Panc1 (cell line): ENCODE measurements around the gene KAZALD1. TPM values are rescaled to one million over a fixed set of nuclear protein-coding genes. Genes with fewer than 3 reads are reported as not detected.

Source experiments
- ATAC-seq: fragments of 200-7000 bp; cut with Tn5 transposase; 2 replicates; pipeline ENCODE4 v1.9.1; 2020; ENCODE audit warnings: mild to moderate bottlenecking, moderate library complexity
- BruUV-seq: library from RNA; stranded (reverse); fragments of 400-500 nt; replicated peaks from 2 replicates; lab custom pipeline; 2021; lab: Mats Ljungman, UMichigan
- CTCF ChIA-PET: fragments of 300-600 bp; sonication (Branson Sonifier 250); formaldehyde crosslinking; loops from one replicate; lab custom pipeline; 2022; ENCODE audit warnings: antibody characterized with exemption; lab: Charles Lee
- POLR2A ChIA-PET: fragments of 300-600 bp; sonication (Branson Sonifier 250); formaldehyde crosslinking; loops from one replicate; lab custom pipeline; 2022; ENCODE audit warnings: antibody characterized with exemption; lab: Charles Lee
- DNase-seq: peaks from one replicate; pipeline ENCODE4 v3.0.0-alpha.2; 2010; ENCODE audit warnings: low read depth, low spot score
- H3K27ac ChIP-seq: 2 replicates; pipeline ENCODE4 v1.5.1; 2011; ENCODE audit warnings: mild to moderate bottlenecking, low read length, inconsistent platforms
- H3K27me3 ChIP-seq: fragments of 200-500 bp; sonication (Bioruptor generic); 2 replicates; pipeline ENCODE4 v1.6.0; 2014; ENCODE audit warnings: low read length, inconsistent platforms; ENCODE audit not compliant: control insufficient read depth, insufficient read depth
- H3K36me3 ChIP-seq: fragments of 200-500 bp; sonication (Bioruptor generic); 2 replicates; pipeline ENCODE4 v1.5.1; 2014; ENCODE audit warnings: inconsistent platforms, mild to moderate bottlenecking, low read length, moderate library complexity; ENCODE audit not compliant: control insufficient read depth, insufficient read depth
- H3K4me1 ChIP-seq: 2 replicates; pipeline ENCODE4 v1.5.1; 2011; ENCODE audit warnings: inconsistent platforms, mild to moderate bottlenecking, low read length, moderate library complexity; ENCODE audit not compliant: control insufficient read depth, insufficient read depth
- H3K4me3 ChIP-seq, 2 experiments: 2 replicates each; pipeline ENCODE4 v1.5.1; 2011 to 2012; ENCODE audit warnings: low read depth in 2 of 2, low read length in 2 of 2, mild to moderate bottlenecking in 2 of 2, inconsistent platforms in 1 of 2, moderate library complexity in 1 of 2
- H3K9me3 ChIP-seq: fragments of 200-500 bp; sonication (Bioruptor generic); 2 replicates; pipeline ENCODE4 v1.5.1; 2014; ENCODE audit warnings: low read depth, mild to moderate bottlenecking, inconsistent platforms, low read length, moderate library complexity; ENCODE audit not compliant: control insufficient read depth, insufficient read depth
- CTCF ChIP-seq: fragments of 450-650 bp; IDR thresholded peaks from 2 replicates; pipeline ENCODE4 v1.5.1; 2017; ENCODE audit warnings: mild to moderate bottlenecking
- POLR2AphosphoS5 ChIP-seq: IDR thresholded peaks from 2 replicates; pipeline ENCODE4 v1.6.1; 2012; ENCODE audit warnings: mild to moderate bottlenecking, low read depth, low read length, moderate library complexity
- REST ChIP-seq, 2 experiments: IDR thresholded peaks; 2 replicates each; pipeline ENCODE4 v1.6.1; 2011 to 2012; ENCODE audit warnings: low read depth in 2 of 2, control low read depth in 1 of 2, low read length in 1 of 2, mild to moderate bottlenecking in 1 of 2, moderate library complexity in 1 of 2; ENCODE audit not compliant: insufficient read depth in 1 of 2
- SIN3A ChIP-seq: IDR thresholded peaks from 2 replicates; pipeline ENCODE4 v1.6.1; 2012; ENCODE audit warnings: low read depth, mild to moderate bottlenecking, low read length, moderate library complexity, borderline replicate concordance; ENCODE audit not compliant: insufficient read depth
- TCF7L2 ChIP-seq: IDR thresholded peaks from 2 replicates; pipeline ENCODE4 v1.6.1; 2011; ENCODE audit warnings: mild to moderate bottlenecking, low read depth, low read length, inconsistent platforms
- in situ Hi-C: cut with HindIII; loops from 2 replicates; pipeline ENCODE4 v1.10.0; 2016; ENCODE audit warnings: low sequenced_read_pairs, low pct_unique_long_range_greater_than_20kb
- intact Hi-C: fragments of 100-400 bp; cut with micrococcal nuclease; formaldehyde crosslinking; loops from one replicate; pipeline ENCODE4 v1.10.0; 2022; ENCODE audit not compliant: unreplicated experiment
- total RNA-seq: library from RNA; stranded (reverse); gene quantifications from one replicate; pipeline ENCODE4 v1.2.1, GENCODE V29; 2021; ENCODE audit not compliant: unreplicated experiment

The KAZALD1 gene
- total RNA-seq, 1 experiment from 2014 or later: 21.2 TPM

GRCh38 chr10:101027106-101027720 lies 34.6 kb upstream of the KAZALD1 start:
- TF ChIP-seq CTCF (no peak), REST (IDR thresholded peaks at IDR 0.05; ENCODE audit: insufficient read depth in 1 of 2, low read depth in 2 of 2, low read length in 1 of 2) (no peak), TCF7L2 (no peak), POLR2AphosphoS5 (no peak), SIN3A (no peak)
- in situ Hi-C loops: no loop called here
- DNase-seq (no peak), ATAC-seq (no peak)
- H3K4me1 ChIP-seq: peaks cover 9% of the 10 kb centered on the region
- POLR2A ChIA-PET: no interaction called here
- BruUV-seq: no TSS peak
- no peaks in the 10 kb centered on the region; the same call in 1 of the 2 replicates for H3K36me3 ChIP-seq
- no peaks in the 10 kb centered on the region for H3K9me3 ChIP-seq
- intact Hi-C loops: no loop called here
- CTCF ChIA-PET: no interaction called here
- H3K27ac ChIP-seq: no peak overlapping the region
- no peaks in the 10 kb centered on the region for H3K27me3 ChIP-seq
- H3K4me3 ChIP-seq: no peak overlapping the region

GRCh38 chr10:101028446-101029337 lies 33.1 kb upstream of the KAZALD1 start:
- BruUV-seq: no TSS peak
- in situ Hi-C loops (no loop called here), intact Hi-C loops (no loop called here)
- no peak overlapping the region for H3K27ac ChIP-seq
- H3K4me3 ChIP-seq: no peak overlapping the region
- TF ChIP-seq SIN3A: no peak
- no peak for TF ChIP-seq REST (IDR thresholded peaks at IDR 0.05; ENCODE audit: insufficient read depth in 1 of 2, low read depth in 2 of 2, low read length in 1 of 2)
- no peak for TF ChIP-seq CTCF
- peaks cover 20% of the 10 kb centered on the region for H3K4me1 ChIP-seq
- H3K36me3 ChIP-seq: no peaks in the 10 kb centered on the region; the same call in 1 of the 2 replicates
- CTCF ChIA-PET: interaction anchor here (0.6 to 1.4 kb wide), 5 partner anchors 9 to 962 kb away, joined by 3 to 7 read pairs (median 4); no protein-coding TSS in a partner anchor
- H3K9me3 ChIP-seq: no peaks in the 10 kb centered on the region
- ATAC-seq (no peak), DNase-seq (no peak)
- no peaks in the 10 kb centered on the region for H3K27me3 ChIP-seq
- POLR2A ChIA-PET: no interaction called here
